K562 (cell line): ENCODE data around the gene SLC26A1. TPM values are rescaled to one million over a fixed set of nuclear protein-coding genes. Genes with fewer than 3 reads are reported as not detected.
A peak's percentile ranks its signal among the peaks of the same experiment; 100 is the strongest.

Source experiments
- ATF4 ChIP-seq: fragments of 450-650 bp; formaldehyde crosslinking; IDR thresholded peaks from 2 replicates; pipeline ENCODE4 v1.4.0; 2022; ENCODE audit warnings: mild to moderate bottlenecking, moderate library complexity
- CAMTA2 ChIP-seq: fragments of 250-450 bp; sonication (Bioruptor Pico); conservative IDR thresholded peaks from 2 replicates; pipeline ENCODE4 v1.5.1; 2022
- CBFB ChIP-seq: sonication (generic); formaldehyde crosslinking; IDR thresholded peaks from 2 replicates; pipeline ENCODE4 v1.4.0; 2020; ENCODE audit warnings: mild to moderate bottlenecking, missing genetic modification reagents
- E2F3 ChIP-seq: fragments of 250-450 bp; sonication (Bioruptor Pico); IDR thresholded peaks from 2 replicates; pipeline ENCODE4 v1.4.0; 2020; ENCODE audit warnings: mild to moderate bottlenecking
- ETV5 ChIP-seq: sonication (generic); formaldehyde crosslinking; IDR thresholded peaks from 2 replicates; pipeline ENCODE4 v1.4.0; 2020; ENCODE audit warnings: low read depth, mild to moderate bottlenecking, missing genetic modification reagents
- FOS ChIP-seq: IDR thresholded peaks from 3 replicates; pipeline ENCODE4 v1.6.1; 2011; ENCODE audit not compliant: insufficient read length; ENCODE audit errors: extremely low read depth
- FOXJ3 ChIP-seq: sonication (generic); formaldehyde crosslinking; IDR thresholded peaks from 2 replicates; pipeline ENCODE4 v1.4.0; 2020; ENCODE audit warnings: mild to moderate bottlenecking, missing genetic modification reagents
- GABPB1 ChIP-seq: sonication (generic); formaldehyde crosslinking; IDR thresholded peaks from 2 replicates; pipeline ENCODE4 v1.8.0; 2022; ENCODE audit warnings: mild to moderate bottlenecking, missing genetic modification reagents
- GTF2A2 ChIP-seq: IDR thresholded peaks from 2 replicates; pipeline ENCODE4 v1.6.1; 2016; ENCODE audit warnings: mild to moderate bottlenecking, missing genetic modification characterization, missing compliant biosample characterization
- MTA2 ChIP-seq: fragments of 450-650 bp; IDR thresholded peaks from 2 replicates; pipeline ENCODE4 v1.6.1; 2016; ENCODE audit warnings: low read depth
- NFE2L1 ChIP-seq: fragments of 450-650 bp; IDR thresholded peaks from 2 replicates; pipeline ENCODE4 v1.6.1; 2016; ENCODE audit warnings: missing genetic modification characterization, low read depth, mild to moderate bottlenecking, missing compliant biosample characterization, moderate library complexity, borderline replicate concordance
- PHF20 ChIP-seq: fragments of 450-650 bp; IDR thresholded peaks from 2 replicates; pipeline ENCODE4 v1.6.1; 2018; ENCODE audit not compliant: partially characterized antibody
- PYGO2 ChIP-seq: fragments of 450-650 bp; IDR thresholded peaks from 2 replicates; pipeline ENCODE4 v1.6.1; 2016; ENCODE audit warnings: mild to moderate bottlenecking, missing genetic modification characterization, moderate library complexity, missing compliant biosample characterization
- THAP12 ChIP-seq: fragments of 250-450 bp; sonication (Bioruptor Pico); IDR thresholded peaks from 2 replicates; pipeline ENCODE4 v1.9.0; 2021; ENCODE audit warnings: mild to moderate bottlenecking, inconsistent platforms
- U2AF1 ChIP-seq: fragments of 200-400 bp; formaldehyde crosslinking; optimal IDR thresholded peaks from 2 replicates; pipeline ENCODE3; 2017; ENCODE audit warnings: mild to moderate bottlenecking, low read depth, low read length, moderate library complexity
- ZBTB33 ChIP-seq: sonication (generic); formaldehyde crosslinking; IDR thresholded peaks from 2 replicates; pipeline ENCODE4 v1.8.1; 2023; ENCODE audit warnings: mild to moderate bottlenecking, missing genetic modification reagents
- ZNF398 ChIP-seq: fragments of 250-450 bp; sonication (Bioruptor Pico); IDR thresholded peaks from 2 replicates; pipeline ENCODE4 v1.8.0; 2021; ENCODE audit warnings: moderate library complexity, mild to moderate bottlenecking, inconsistent platforms
- polyA plus RNA-seq, 8 experiments: library from polyadenylated mRNA; depleted of rRNA in 4 of 8; stranded (reverse) in 5 of 8; unstranded in 3 of 8; fragments of >200 nt; fragmentation: Nextera tagmentation in 2 of 8; fragmentation: Illumina TruSeq in 1 of 8; extraction: Ambion mirVana in 2 of 8; extraction: Trizol in 1 of 8; gene quantifications; 2 replicates each; pipeline versions ENCODE4 v1.2.1 to v1.2.3, GENCODE V29; 2011 to 2014; ENCODE audit warnings: inconsistent platforms in 1 of 8, missing spikeins in 1 of 8
- total RNA-seq, 7 experiments: library from RNA; depleted of rRNA in 6 of 7; stranded (reverse); fragments of >200 nt in 6 of 7; fragmentation: Illumina TruSeq in 2 of 7; extraction: Trizol in 2 of 7; gene quantifications; 2 replicates each; pipeline versions ENCODE4 v1.2.1 to v1.2.3, GENCODE V29; 2011 to 2021; ENCODE audit warnings: low replicate concordance in 1 of 7
- TF ChIP-seq, protein P1 (sequence below): fragments of 450-650 bp; formaldehyde crosslinking; conservative IDR thresholded peaks from 2 replicates; pipeline ENCODE4 v1.4.0; 2022; ENCODE audit warnings: mild to moderate bottlenecking, missing genetic modification characterization
- TF ChIP-seq, protein P2 (sequence below): sonication (generic); formaldehyde crosslinking; IDR thresholded peaks from 2 replicates; pipeline ENCODE4 v1.8.0; 2022; ENCODE audit warnings: mild to moderate bottlenecking, missing genetic modification reagents

The SLC26A1 gene
- total and polyA plus RNA-seq, 9 of the 15 experiments (the other 6 are each of a cell fraction or from before 2014, with no cell fraction given): 0.11 to 4.2 (median 0.95) TPM

DNA sequence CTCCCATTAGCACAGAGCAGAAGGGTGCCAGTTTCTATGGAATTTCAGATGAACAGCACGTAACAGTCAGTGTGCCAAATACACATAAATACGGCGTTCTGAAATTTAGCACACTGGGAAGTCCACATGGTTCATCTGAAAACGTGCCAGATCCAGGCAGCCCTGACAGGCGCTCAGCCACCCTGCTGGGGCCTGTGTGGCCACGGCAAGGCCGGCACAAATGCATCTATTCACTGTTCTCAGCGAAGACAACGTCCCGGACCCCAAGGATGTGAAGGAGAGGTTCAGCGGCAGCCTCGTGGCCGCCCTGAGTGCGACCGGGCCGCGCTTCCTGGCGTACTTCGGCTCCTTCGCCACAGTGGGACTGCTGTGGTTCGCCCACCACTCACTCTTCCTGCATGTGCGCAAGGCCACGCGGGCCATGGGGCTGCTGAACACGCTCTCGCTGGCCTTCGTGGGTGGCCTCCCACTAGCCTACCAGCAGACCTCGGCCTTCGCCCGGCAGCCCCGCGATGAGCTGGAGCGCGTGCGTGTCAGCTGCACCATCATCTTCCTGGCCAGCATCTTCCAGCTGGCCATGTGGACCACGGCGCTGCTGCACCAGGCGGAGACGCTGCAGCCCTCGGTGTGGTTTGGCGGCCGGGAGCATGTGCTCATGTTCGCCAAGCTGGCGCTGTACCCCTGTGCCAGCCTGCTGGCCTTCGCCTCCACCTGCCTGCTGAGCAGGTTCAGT, 35.5 kb downstream of the SLC26A1 start (continued):
- TF ChIP-seq, protein P1, sequence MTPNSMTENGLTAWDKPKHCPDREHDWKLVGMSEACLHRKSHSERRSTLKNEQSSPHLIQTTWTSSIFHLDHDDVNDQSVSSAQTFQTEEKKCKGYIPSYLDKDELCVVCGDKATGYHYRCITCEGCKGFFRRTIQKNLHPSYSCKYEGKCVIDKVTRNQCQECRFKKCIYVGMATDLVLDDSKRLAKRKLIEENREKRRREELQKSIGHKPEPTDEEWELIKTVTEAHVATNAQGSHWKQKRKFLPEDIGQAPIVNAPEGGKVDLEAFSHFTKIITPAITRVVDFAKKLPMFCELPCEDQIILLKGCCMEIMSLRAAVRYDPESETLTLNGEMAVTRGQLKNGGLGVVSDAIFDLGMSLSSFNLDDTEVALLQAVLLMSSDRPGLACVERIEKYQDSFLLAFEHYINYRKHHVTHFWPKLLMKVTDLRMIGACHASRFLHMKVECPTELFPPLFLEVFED: no peak
- no peak for TF ChIP-seq PHF20
- no peak for TF ChIP-seq GTF2A2
- TF ChIP-seq PYGO2: no peak
- TF ChIP-seq CAMTA2 (CRISPR knock-in tag): no peak
- no peak for TF ChIP-seq CBFB (CRISPR knock-in tag)
- TF ChIP-seq ETV5 (CRISPR knock-in tag): no peak
- no peak for TF ChIP-seq GABPB1
- no peak for TF ChIP-seq E2F3 (CRISPR knock-in tag)
- no peak for TF ChIP-seq FOS
- TF ChIP-seq MTA2: no peak
- TF ChIP-seq FOXJ3 (CRISPR knock-in tag): no peak
- TF ChIP-seq THAP12: no peak
- TF ChIP-seq NFE2L1 (tag): no peak
- TF ChIP-seq ATF4 (CRISPR knock-in tag): no peak
- TF ChIP-seq ZBTB33 (CRISPR knock-in tag): peak; percentile 90
- TF ChIP-seq ZNF398 (CRISPR knock-in tag): no peak
- no peak for TF ChIP-seq U2AF1
- TF ChIP-seq, protein P2, sequence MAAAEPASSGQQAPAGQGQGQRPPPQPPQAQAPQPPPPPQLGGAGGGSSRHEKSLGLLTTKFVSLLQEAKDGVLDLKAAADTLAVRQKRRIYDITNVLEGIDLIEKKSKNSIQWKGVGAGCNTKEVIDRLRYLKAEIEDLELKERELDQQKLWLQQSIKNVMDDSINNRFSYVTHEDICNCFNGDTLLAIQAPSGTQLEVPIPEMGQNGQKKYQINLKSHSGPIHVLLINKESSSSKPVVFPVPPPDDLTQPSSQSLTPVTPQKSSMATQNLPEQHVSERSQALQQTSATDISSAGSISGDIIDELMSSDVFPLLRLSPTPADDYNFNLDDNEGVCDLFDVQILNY (CRISPR knock-in tag): no peak
